Tibial nerve (tissue), 4 donors: ENCODE results near the gene OR6B1. TPM values are rescaled to one million over a fixed set of nuclear protein-coding genes. Genes with fewer than 3 reads are reported as not detected.

Source experiments
- DNase-seq, 2 donors: peaks; one replicate each; pipeline ENCODE4 v3.0.0-alpha.2; 2019; ENCODE audit warnings: low spot score in 2 of 2
- H3K27ac ChIP-seq, 4 donors: fragments of 200-600 bp; sonication (generic) in 3 of 4; one replicate each; pipeline ENCODE4 v1.5.1; 2017 to 2019; ENCODE audit warnings: mild to moderate bottlenecking in 1 of 4
- H3K27me3 ChIP-seq, 2 donors: fragments of 200-600 bp; sonication (generic) in 1 of 2; one replicate each; pipeline versions ENCODE4 v1.5.1 to v1.6.0; 2017 to 2019
- H3K36me3 ChIP-seq, 3 donors: fragments of 200-600 bp; sonication (generic); one replicate each; pipeline ENCODE4 v1.5.1; 2018 to 2019
- H3K4me1 ChIP-seq, 4 donors: fragments of 200-600 bp; sonication (generic) in 3 of 4; one replicate each; pipeline ENCODE4 v1.5.1; 2017 to 2019
- H3K4me3 ChIP-seq, 4 donors: fragments of 200-600 bp; sonication (generic) in 3 of 4; one replicate each; pipeline ENCODE4 v1.5.1; 2017 to 2019; ENCODE audit warnings: mild to moderate bottlenecking in 1 of 4, moderate library complexity in 1 of 4
- H3K9me3 ChIP-seq, 4 donors: fragments of 200-600 bp; sonication (generic) in 3 of 4; one replicate each; pipeline ENCODE4 v1.5.1; 2017 to 2019
- CTCF ChIP-seq, 5 experiments: fragments of 200-600 bp in 3 of 5; fragments of 450-650 bp in 2 of 5; sonication (generic) in 3 of 5; IDR thresholded peaks; one replicate each; pipeline ENCODE4 v1.5.1; 2016 to 2019; ENCODE audit warnings: antibody characterized with exemption in 5 of 5, mild to moderate bottlenecking in 3 of 5, moderate library complexity in 2 of 5
- EP300 ChIP-seq, 2 donors: sonication (generic); formaldehyde crosslinking; IDR thresholded peaks; one replicate each; pipeline ENCODE4 v1.6.1; 2017; ENCODE audit warnings: antibody characterized with exemption in 2 of 2, mild to moderate bottlenecking in 1 of 2
- POLR2A ChIP-seq, 2 donors: fragments of 450-650 bp; IDR thresholded peaks; one replicate each; pipeline ENCODE4 v1.6.1; 2017; ENCODE audit warnings: antibody characterized with exemption in 2 of 2, mild to moderate bottlenecking in 2 of 2, moderate library complexity in 2 of 2
- WGBS, 2 donors: methylation state at CpG; one replicate each; pipeline ENCODE4 v1.1.5; 2018; 5-methylcytosine and 5-hydroxymethylcytosine counted together
- total RNA-seq, 4 donors: library from RNA; depleted of rRNA; stranded (reverse); fragments of >200 nt; gene quantifications; one replicate each; pipeline ENCODE4 v1.1.0, GENCODE V29; 2016

OR6B1 gene
- total RNA-seq, 4 donors from 2014 or later, result not detected

GRCh38 chr7:143960813-143961610 lies 39.1 kb upstream of the OR6B1 start:
- H3K4me3 ChIP-seq, result no peak overlapping the region
- no peak for DNase-seq
- no peaks in the 10 kb centered on the region for H3K36me3 ChIP-seq
- H3K27ac ChIP-seq, result no peak overlapping the region
- TF ChIP-seq POLR2A (IDR thresholded peaks at IDR 0.05) (no peak), CTCF (IDR thresholded peaks at IDR 0.05) (no peak), EP300 (IDR thresholded peaks at IDR 0.05) (no peak)
- H3K27me3 ChIP-seq, result no peaks in the 10 kb centered on the region
- WGBS, 2 donors, result 81 to 82% methylated on average over 5 of the region's 5 CpGs
- H3K4me1 ChIP-seq, result no peaks in the 10 kb centered on the region
- H3K9me3 ChIP-seq, result no peaks in the 10 kb centered on the region

- Histone ChIP-seq H3K27ac (no peak overlapping the region), H3K9me3 (no peaks in the 10 kb centered on the region), H3K36me3 (no peaks in the 10 kb centered on the region), H3K27me3 (no peaks in the 10 kb centered on the region), H3K4me3 (no peak overlapping the region), H3K4me1 (no peaks in the 10 kb centered on the region)
- DNase-seq, result no peak
- no peak for TF ChIP-seq EP300 (IDR thresholded peaks at IDR 0.05)
- no peak for TF ChIP-seq POLR2A (IDR thresholded peaks at IDR 0.05)
- no peak for TF ChIP-seq CTCF (IDR thresholded peaks at IDR 0.05)
- 41% methylated on average over 2 of the region's 2 CpGs for WGBS, 2 donors
Measured at GRCh38 chr7:143965280-143965679, 34.8 kb upstream of the OR6B1 start.

GRCh38 chr7:143967398-143967797 lies 32.7 kb upstream of the OR6B1 start:
- 77 to 82% methylated on average over 4 of the region's 4 CpGs for WGBS, 2 donors
- DNase-seq, result no peak
- Histone ChIP-seq H3K4me1 (no peaks in the 10 kb centered on the region), H3K9me3 (no peaks in the 10 kb centered on the region), H3K27ac (no peak overlapping the region), H3K36me3 (no peaks in the 10 kb centered on the region), H3K4me3 (no peak overlapping the region), H3K27me3 (no peaks in the 10 kb centered on the region)
- no peak for TF ChIP-seq CTCF (IDR thresholded peaks at IDR 0.05)
- no peak for TF ChIP-seq EP300 (IDR thresholded peaks at IDR 0.05)
- no peak for TF ChIP-seq POLR2A (IDR thresholded peaks at IDR 0.05)

GRCh38 chr7:143973870-143974416 lies 26.2 kb upstream of the OR6B1 start:
- Histone ChIP-seq H3K9me3 (no peaks in the 10 kb centered on the region), H3K27ac (no peak overlapping the region), H3K4me1 (no peaks in the 10 kb centered on the region), H3K4me3 (no peak overlapping the region), H3K36me3 (no peaks in the 10 kb centered on the region), H3K27me3 (no peaks in the 10 kb centered on the region)
- no peak for DNase-seq
- TF ChIP-seq EP300 (IDR thresholded peaks at IDR 0.05), result no peak
- no peak for TF ChIP-seq CTCF (IDR thresholded peaks at IDR 0.05)
- TF ChIP-seq POLR2A (IDR thresholded peaks at IDR 0.05), result no peak
- WGBS, 2 donors, result 57 to 68% methylated on average over 4 of the region's 4 CpGs

- Histone ChIP-seq H3K4me1 (no peaks in the 10 kb centered on the region), H3K4me3 (no peak overlapping the region), H3K27ac (no peak overlapping the region), H3K27me3 (no peaks in the 10 kb centered on the region), H3K9me3 (no peaks in the 10 kb centered on the region), H3K36me3 (no peaks in the 10 kb centered on the region)
- 74 to 78% methylated on average over 4 of the region's 4 CpGs for WGBS, 2 donors
- DNase-seq, result no peak
- TF ChIP-seq EP300 (IDR thresholded peaks at IDR 0.05) (no peak), CTCF (IDR thresholded peaks at IDR 0.05) (no peak)
Measured at GRCh38 chr7:143974459-143974858, 25.7 kb upstream of the OR6B1 start.
